Endothelial cell of umbilical vein (primary cell): ENCODE measurements around the gene PRF1. TPM values are rescaled to one million over a fixed set of nuclear protein-coding genes. Genes with fewer than 3 reads are reported as not detected.
"Not testable (repeated sequence)": the region's sequence is repeated elsewhere in the genome, so short reads cannot be mapped to it uniquely, and the experiment has no call there.

ENCODE experiments used
- BruUV-seq: library from RNA; stranded (reverse); fragments of 400-500 nt; replicated peaks from 2 replicates; lab custom pipeline; 2021; lab: Mats Ljungman, UMichigan
- CTCF ChIA-PET: fragments of 300-600, 350-600 bp; sonication (Branson Sonifier 250); formaldehyde crosslinking; loops from one replicate; lab custom pipeline; 2021; ENCODE audit warnings: antibody characterized with exemption, inconsistent platforms; lab: Charles Lee
- POLR2A ChIA-PET: fragments of 300-600, 350-600 bp; sonication (Branson Sonifier 250); formaldehyde crosslinking; loops from one replicate; lab custom pipeline; 2021; ENCODE audit warnings: antibody characterized with exemption, inconsistent platforms; lab: Charles Lee
- DNase-seq: peaks from one replicate; pipeline ENCODE4 v3.0.0-alpha.2; 2011; ENCODE audit warnings: low read depth, low spot score
- FAIRE-seq: peaks from 2 replicates; lab custom pipeline; 2011; peaks lifted over from hg19 to GRCh38; lab: Jason Lieb, UNC
- H2AFZ ChIP-seq: 2 replicates; pipeline ENCODE4 v1.6.0; 2012; ENCODE audit warnings: low read depth, low read length, control low read depth, inconsistent platforms
- H3K27ac ChIP-seq: 2 replicates; pipeline ENCODE4 v1.5.1; 2011; ENCODE audit warnings: low read depth, mild to moderate bottlenecking, control low read depth, low read length, moderate library complexity; ENCODE audit not compliant: insufficient read depth
- H3K27me3 ChIP-seq, 2 experiments: 2 replicates each; pipeline versions ENCODE4 v1.6.0 to v1.6.1; 2011; ENCODE audit warnings: low read length in 2 of 2, mixed read lengths in 1 of 2; ENCODE audit not compliant: control insufficient read depth in 2 of 2, insufficient read depth in 2 of 2
- H3K36me3 ChIP-seq, 2 experiments: 2 replicates in 1 of 2; 3 replicates in 1 of 2; pipeline ENCODE4 v1.5.1; 2011; ENCODE audit warnings: low read length in 2 of 2, mild to moderate bottlenecking in 1 of 2, moderate library complexity in 1 of 2; ENCODE audit not compliant: control insufficient read depth in 2 of 2, insufficient read depth in 2 of 2; ENCODE audit errors: extremely low read depth in 1 of 2
- H3K4me1 ChIP-seq: 3 replicates; pipeline ENCODE4 v1.5.1; 2011; ENCODE audit warnings: mild to moderate bottlenecking, low read length; ENCODE audit not compliant: control insufficient read depth, insufficient read depth; ENCODE audit errors: extremely low read depth
- H3K4me2 ChIP-seq: 2 replicates; pipeline ENCODE4 v1.6.1; 2011; ENCODE audit warnings: low read length, control low read depth, mixed read lengths; ENCODE audit not compliant: insufficient read depth
- H3K4me3 ChIP-seq, 3 experiments: fragments of 200-600 bp in 1 of 3; sonication (generic), shearing (Covaris generic) in 1 of 3; replicated peaks in 1 of 3; 2 replicates each; pipeline ENCODE4 v1.5.1; 2011 to 2016; ENCODE audit warnings: control low read depth in 3 of 3, low read length in 3 of 3, mild to moderate bottlenecking in 2 of 3, inconsistent platforms in 1 of 3, low read depth in 1 of 3, moderate library complexity in 1 of 3; ENCODE audit not compliant: insufficient read depth in 1 of 3
- H3K79me2 ChIP-seq: 2 replicates; pipeline ENCODE4 v1.6.0; 2012; ENCODE audit warnings: low read length, inconsistent platforms; ENCODE audit not compliant: control insufficient read depth, insufficient read depth
- H3K9ac ChIP-seq: replicated peaks from 2 replicates; pipeline ENCODE3; 2011; ENCODE audit warnings: low read length, control low read depth; ENCODE audit not compliant: insufficient read depth; ENCODE audit errors: extremely low read depth
- H3K9me1 ChIP-seq: replicated peaks from 3 replicates; pipeline ENCODE4 v1.6.0; 2011; ENCODE audit warnings: mild to moderate bottlenecking, low read length; ENCODE audit not compliant: control insufficient read depth, insufficient read depth; ENCODE audit errors: extremely low read depth
- H3K9me3 ChIP-seq: replicated peaks from 2 replicates; pipeline ENCODE4 v1.5.1; 2012; ENCODE audit warnings: low read length, inconsistent platforms; ENCODE audit not compliant: control insufficient read depth, insufficient read depth
- H4K20me1 ChIP-seq: replicated peaks from 2 replicates; pipeline ENCODE3; 2011; ENCODE audit warnings: mild to moderate bottlenecking, low read length; ENCODE audit not compliant: control insufficient read depth, insufficient read depth; ENCODE audit errors: extremely low read depth
- EZH2 ChIP-seq: IDR thresholded peaks from 2 replicates; pipeline ENCODE4 v1.6.1; 2012; ENCODE audit warnings: borderline replicate concordance, low read depth, mild to moderate bottlenecking, moderate library complexity, low read length, inconsistent platforms; ENCODE audit not compliant: severe bottlenecking
- GATA2 ChIP-seq: IDR thresholded peaks from 2 replicates; pipeline ENCODE4 v1.7.0; 2011; ENCODE audit warnings: low read depth, mild to moderate bottlenecking, moderate library complexity, mixed read lengths, low read length; ENCODE audit not compliant: insufficient read length, insufficient read depth
- JUN ChIP-seq: IDR thresholded peaks from 2 replicates; pipeline ENCODE4 v1.6.1; 2011; ENCODE audit warnings: borderline replicate concordance, low read depth; ENCODE audit not compliant: insufficient read length, insufficient read depth
- MAX ChIP-seq: IDR thresholded peaks from 2 replicates; pipeline ENCODE4 v1.6.1; 2011; ENCODE audit not compliant: insufficient read depth, insufficient read length
- MYC ChIP-seq: IDR thresholded peaks from one replicate; pipeline ENCODE4 v1.6.1; 2011; ENCODE audit warnings: mild to moderate bottlenecking, low read depth, low read length
- POLR2AphosphoS5 ChIP-seq: IDR thresholded peaks from 2 replicates; pipeline ENCODE4 v1.6.1; 2012; ENCODE audit warnings: low read depth, mild to moderate bottlenecking, control low read depth, low read length, moderate library complexity; ENCODE audit not compliant: insufficient read depth
- dilution Hi-C: fragments of 300-500 bp; cut with MboI; formaldehyde crosslinking; loops from one replicate; pipeline ENCODE4 v1.15.0; 2019; ENCODE audit warnings: low sequenced_read_pairs; ENCODE audit not compliant: extremely low pct_ligation_motif_present
- intact Hi-C: fragments of 100-400 bp; cut with micrococcal nuclease; formaldehyde crosslinking; loops from one replicate; pipeline ENCODE4 v1.10.0; 2022
- polyA plus RNA-seq, 4 experiments: library from polyadenylated mRNA; depleted of rRNA in 3 of 4; stranded (reverse) in 3 of 4; unstranded in 1 of 4; fragments of >200 nt; gene quantifications; 2 replicates each; pipeline versions ENCODE4 v1.2.1 to v1.2.3, GENCODE V29; 2011 to 2012; ENCODE audit warnings: missing spikeins in 1 of 4
- total RNA-seq: library from RNA; stranded (reverse); gene quantifications from 2 replicates; pipeline ENCODE4 v1.2.3, GENCODE V29; 2021

The PRF1 gene
- total and polyA plus RNA-seq, 2 donors (not counting 3 experiments of a cell fraction or from before 2014, with no cell fraction given), result not detected

DNA sequence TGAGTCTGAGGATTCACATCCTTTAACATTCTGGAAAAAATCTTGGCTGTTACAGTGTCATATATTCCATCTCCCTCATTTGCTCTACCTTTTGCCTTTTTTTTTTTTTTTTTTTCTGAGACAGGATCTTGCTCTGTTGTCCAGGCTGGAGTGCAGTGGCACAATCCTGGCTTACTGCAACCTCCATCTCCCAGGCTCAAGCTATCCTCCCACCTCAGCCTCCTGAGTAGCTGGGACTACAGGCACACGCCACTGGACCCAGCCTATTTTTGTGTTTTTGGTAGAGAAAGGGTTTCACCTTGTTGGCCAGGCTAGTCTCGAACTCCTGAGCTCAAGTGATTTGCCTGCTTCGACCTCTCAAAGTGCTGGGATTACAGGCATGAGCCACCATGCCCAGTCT is 11.8 kb upstream of the PRF1 start:
- H3K4me1 ChIP-seq, DNase-seq, H3K9me3 ChIP-seq, H3K79me2 ChIP-seq, H3K36me3 ChIP-seq, POLR2A ChIA-PET, FAIRE-seq, BruUV-seq, dilution Hi-C loops, H3K27ac ChIP-seq, intact Hi-C loops, H3K4me2 ChIP-seq, H3K4me3 ChIP-seq, H3K9me1 ChIP-seq, H4K20me1 ChIP-seq, H3K9ac ChIP-seq, H2AFZ ChIP-seq, CTCF ChIA-PET: not testable (repeated sequence)
- H3K27me3 ChIP-seq, result peaks cover 14 to 16% of the 10 kb centered on the region in 2 experiments

DNA sequence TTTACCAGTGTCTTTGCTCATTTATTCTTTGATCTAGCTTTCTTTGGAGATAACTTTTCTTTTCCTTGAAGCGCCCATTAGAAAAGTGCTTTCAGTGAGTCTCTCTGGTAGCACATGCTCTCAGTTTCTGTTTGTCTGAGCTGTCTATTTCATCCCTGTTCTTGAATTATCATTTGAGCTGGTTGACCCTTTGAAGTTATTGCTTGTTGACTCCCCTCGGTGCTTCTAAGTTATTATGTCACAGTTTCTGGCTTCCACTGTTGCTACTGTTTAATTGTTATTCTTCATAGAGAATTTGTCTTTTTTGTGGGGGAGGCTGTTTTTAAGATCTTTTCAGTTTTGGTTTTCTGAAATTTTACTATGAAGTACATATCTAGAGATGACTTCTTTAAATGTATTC is 11.4 kb upstream of the PRF1 start:
- H3K9me1 ChIP-seq, result no peaks in the 10 kb centered on the region
- intact Hi-C loops (no loop called here), dilution Hi-C loops (no loop called here)
- H3K79me2 ChIP-seq, result no peaks in the 10 kb centered on the region
- H3K27ac ChIP-seq, result no peak overlapping the region
- no peak overlapping the region for H3K9ac ChIP-seq
- ChIA-PET POLR2A (no interaction called here), CTCF (no interaction called here)
- no peaks in the 10 kb centered on the region for H3K4me1 ChIP-seq
- no peak overlapping the region for H3K4me3 ChIP-seq
- BruUV-seq, result no TSS peak
- H3K9me3 ChIP-seq, result no peaks in the 10 kb centered on the region
- H4K20me1 ChIP-seq, result no peaks in the 10 kb centered on the region
- TF ChIP-seq MAX, result no peak
- no peak for TF ChIP-seq GATA2
- TF ChIP-seq POLR2AphosphoS5, result no peak
- TF ChIP-seq EZH2, result no peak
- no peak for TF ChIP-seq MYC
- TF ChIP-seq JUN, result no peak
- H3K4me2 ChIP-seq, result no peak overlapping the region
- H3K36me3 ChIP-seq, result no peaks in the 10 kb centered on the region
- no peak for DNase-seq
- peaks cover 14 to 16% of the 10 kb centered on the region in 2 experiments for H3K27me3 ChIP-seq
- no peak overlapping the region for H2AFZ ChIP-seq
- no peak for FAIRE-seq
